C4-2B (cell line): ENCODE results near the gene ATXN7L2.

ENCODE experiments used
- CTCF ChIP-seq: fragments of 450-650 bp; conservative IDR thresholded peaks from 2 replicates; pipeline ENCODE4 v1.5.1; 2017; ENCODE audit warnings: mild to moderate bottlenecking
- ZFX ChIP-seq: fragments of 450-650 bp; IDR thresholded peaks from 2 replicates; pipeline ENCODE4 v1.6.1; 2017

GRCh38 chr1:109530457-109531087 is 46.9 kb downstream of the ATXN7L2 start:
- TF ChIP-seq CTCF (no peak), ZFX (no peak)
